GM10248 (cell line): ENCODE results near the gene NPHS1.

Experiments used
- CTCF ChIA-PET: fragments of 300-600 bp; sonication (Branson Sonifier 250); formaldehyde crosslinking; extraction: SDS; loops from one replicate; lab custom pipeline; 2021; ENCODE audit warnings: antibody characterized with exemption; lab: Yijun Ruan, JAX
- POLR2A ChIA-PET: fragments of 350-650 bp; sonication (Branson Sonifier 250); formaldehyde crosslinking; extraction: SDS; loops from one replicate; lab custom pipeline; 2020; ENCODE audit warnings: antibody characterized with exemption; lab: Yijun Ruan, JAX
- DNase-seq: peaks from one replicate; pipeline ENCODE4 v3.0.0; 2012; ENCODE audit errors: extremely low spot score
- TF ChIP-seq, protein P1 (sequence below): IDR thresholded peaks from 2 replicates; pipeline ENCODE4 v1.5.1; 2012; ENCODE audit warnings: mild to moderate bottlenecking, low read depth; ENCODE audit errors: extremely low read depth, missing control alignments, control extremely low read depth

Gene NPHS1

DNA sequence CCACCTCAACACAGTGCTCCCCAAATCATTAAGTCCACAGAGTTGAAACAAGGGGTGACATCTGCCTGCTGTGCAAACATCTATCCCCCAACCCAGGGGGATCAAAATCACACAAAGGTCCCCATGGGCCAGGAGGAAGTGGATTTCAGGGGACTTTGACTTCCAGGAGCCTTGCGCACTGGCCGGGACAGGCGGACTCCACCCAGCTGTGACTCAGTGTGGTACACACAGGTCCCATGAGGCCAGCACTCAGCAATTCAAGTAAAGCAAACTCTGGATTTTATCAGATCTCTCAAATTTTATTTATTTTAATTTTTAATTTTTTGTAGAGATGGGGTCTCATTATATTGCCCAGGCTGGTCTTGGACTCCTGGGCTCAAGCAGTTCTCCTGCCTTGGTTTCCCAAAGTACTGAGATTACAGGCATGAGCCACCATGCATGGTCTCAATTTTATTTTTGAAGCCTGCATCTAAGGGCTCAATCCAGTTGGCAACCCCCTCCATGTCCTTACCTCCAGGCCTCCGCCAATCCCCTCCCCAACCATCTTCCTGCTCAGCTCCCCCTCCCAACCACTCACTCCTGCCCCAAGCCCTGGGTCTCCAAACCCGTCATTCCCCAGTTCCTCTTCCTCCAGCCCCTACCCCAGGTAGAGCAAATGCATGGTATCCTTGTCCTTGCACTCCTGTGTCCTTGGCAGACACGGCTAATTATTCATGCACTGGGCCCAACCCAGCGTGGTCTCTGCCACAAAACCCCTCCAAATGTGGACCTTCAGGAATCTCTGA is 58.7 kb downstream of the NPHS1 start:
- DNase-seq, result no peak
- ChIA-PET CTCF (no interaction called here), POLR2A (no interaction called here)
- TF ChIP-seq, protein P1, sequence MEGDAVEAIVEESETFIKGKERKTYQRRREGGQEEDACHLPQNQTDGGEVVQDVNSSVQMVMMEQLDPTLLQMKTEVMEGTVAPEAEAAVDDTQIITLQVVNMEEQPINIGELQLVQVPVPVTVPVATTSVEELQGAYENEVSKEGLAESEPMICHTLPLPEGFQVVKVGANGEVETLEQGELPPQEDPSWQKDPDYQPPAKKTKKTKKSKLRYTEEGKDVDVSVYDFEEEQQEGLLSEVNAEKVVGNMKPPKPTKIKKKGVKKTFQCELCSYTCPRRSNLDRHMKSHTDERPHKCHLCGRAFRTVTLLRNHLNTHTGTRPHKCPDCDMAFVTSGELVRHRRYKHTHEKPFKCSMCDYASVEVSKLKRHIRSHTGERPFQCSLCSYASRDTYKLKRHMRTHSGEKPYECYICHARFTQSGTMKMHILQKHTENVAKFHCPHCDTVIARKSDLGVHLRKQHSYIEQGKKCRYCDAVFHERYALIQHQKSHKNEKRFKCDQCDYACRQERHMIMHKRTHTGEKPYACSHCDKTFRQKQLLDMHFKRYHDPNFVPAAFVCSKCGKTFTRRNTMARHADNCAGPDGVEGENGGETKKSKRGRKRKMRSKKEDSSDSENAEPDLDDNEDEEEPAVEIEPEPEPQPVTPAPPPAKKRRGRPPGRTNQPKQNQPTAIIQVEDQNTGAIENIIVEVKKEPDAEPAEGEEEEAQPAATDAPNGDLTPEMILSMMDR, result no peak

DNA sequence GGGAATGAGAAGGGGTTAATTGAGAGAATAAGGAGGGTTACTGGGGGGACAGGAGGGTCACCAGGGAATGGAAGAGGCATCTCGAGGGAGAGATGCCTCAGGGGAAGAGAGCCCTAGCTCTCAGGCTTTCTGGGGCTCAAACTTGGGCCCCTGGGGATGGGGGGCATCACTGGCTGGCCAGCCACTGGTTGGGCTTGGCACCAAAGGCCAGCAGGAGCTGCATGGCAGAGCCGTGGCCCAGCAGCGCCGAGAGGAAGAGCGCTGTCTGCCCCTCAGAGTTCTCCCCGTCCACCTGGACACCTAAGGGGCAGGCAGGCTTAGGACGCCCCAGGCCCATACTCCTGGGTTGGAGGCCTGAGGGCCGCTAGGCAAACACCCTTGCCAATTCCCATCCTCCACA is 59.4 kb downstream of the NPHS1 start:
- no peak for DNase-seq
- TF ChIP-seq, protein P1, result no peak
- ChIA-PET POLR2A (no interaction called here), CTCF (no interaction called here)

DNA sequence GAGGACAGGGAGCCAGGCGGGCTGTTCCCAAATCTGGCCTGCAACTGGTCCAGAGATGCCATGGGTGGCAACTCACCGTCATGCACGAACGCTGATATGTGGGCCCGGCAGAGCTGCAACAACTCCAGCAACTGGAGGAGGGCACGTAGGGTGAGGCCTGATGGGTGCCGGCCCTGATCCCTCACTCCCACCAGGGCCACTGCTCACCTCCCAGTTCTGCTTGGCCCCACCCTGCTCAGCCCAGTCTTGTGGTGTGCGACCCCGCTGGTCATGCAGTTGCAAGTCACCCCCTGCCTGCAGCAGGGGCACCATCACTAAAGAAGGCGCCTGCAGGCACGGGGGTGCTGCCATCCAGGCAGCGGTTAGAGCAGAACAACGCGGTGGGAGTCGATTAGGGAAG is 60.0 kb downstream of the NPHS1 start:
- TF ChIP-seq, protein P1, result no peak
- CTCF ChIA-PET, result no interaction called here
- POLR2A ChIA-PET, result interaction anchor here (0.5 kb wide), 1 partner anchor 92 kb away, joined by 3 read pairs; no protein-coding TSS in a partner anchor
- DNase-seq, result no peak

DNA sequence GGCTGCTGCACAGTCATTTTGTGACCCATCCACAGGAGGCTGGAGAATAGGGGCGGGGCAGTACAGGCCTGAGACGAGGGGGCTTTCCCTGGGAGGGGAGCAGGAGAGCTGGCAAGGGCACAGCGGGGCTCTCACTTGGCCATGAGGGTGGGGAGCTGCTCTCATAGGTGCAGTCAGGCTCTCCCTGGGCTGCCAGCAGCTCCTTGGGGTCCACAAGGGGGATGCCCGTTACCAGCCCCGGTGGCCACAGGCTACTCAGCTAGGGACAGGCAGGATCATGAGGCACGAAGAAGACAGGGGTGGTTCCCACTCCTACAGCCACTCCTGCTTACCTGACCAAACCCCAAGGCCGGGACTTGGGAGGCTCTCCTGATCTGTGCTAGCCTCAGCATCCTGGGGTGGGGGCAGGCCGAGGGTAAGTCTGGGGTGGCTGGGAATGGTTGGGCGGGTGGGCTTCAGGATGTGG is 60.5 kb downstream of the NPHS1 start:
- ChIA-PET POLR2A (interaction anchor here (0.5 kb wide), 1 partner anchor 93 kb away, joined by 3 read pairs; no protein-coding TSS in a partner anchor), CTCF (interaction anchor here (1.7 kb wide), 1 partner anchor 98 kb away, joined by 4 read pairs; no protein-coding TSS in a partner anchor)
- DNase-seq, result no peak
- TF ChIP-seq, protein P1, result no peak

DNA sequence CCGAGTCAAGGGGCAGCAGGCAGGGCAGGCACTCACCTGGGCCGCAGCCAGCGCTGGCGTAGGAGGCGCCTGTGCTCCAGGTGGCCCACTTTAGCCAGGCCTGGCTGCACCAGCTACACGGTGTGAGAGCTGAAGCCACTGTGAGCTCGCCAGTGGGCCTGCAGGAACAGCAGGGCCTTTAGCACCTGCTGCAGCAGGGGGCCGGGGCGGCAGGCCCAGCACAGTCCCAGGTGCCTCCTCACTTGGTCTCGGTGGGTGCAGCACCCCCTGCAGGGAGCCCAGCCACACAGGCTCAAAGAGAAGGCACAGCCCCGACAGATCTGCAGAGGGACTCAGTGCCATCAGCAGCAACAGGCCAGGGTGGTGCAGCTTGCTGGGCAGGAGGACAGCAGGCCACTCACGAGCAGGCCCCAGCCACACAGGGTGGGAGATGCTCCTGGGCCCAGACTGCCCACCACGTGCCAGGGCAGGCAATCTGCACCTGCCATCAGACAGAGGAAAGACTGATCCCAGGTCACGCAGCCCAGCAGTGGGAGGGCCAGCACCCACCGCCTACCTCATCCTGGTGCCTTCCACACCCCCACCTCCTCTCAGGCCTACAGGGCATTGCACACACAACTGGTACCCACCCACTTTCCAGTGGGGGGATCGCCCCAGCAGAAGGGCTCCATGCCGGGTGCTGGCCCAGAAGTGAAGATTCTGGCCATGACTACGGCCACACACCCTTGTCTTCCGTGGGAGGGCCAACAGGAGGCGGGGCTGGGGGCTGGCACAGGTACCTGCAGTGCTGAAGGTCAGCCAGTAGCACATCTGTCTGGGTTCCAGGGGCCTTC is 61.1 kb downstream of the NPHS1 start:
- POLR2A ChIA-PET, result no interaction called here
- TF ChIP-seq, protein P1, result peak; percentile 29
- CTCF ChIA-PET, result interaction anchor here (1.7 kb wide), 1 partner anchor 97 kb away, joined by 4 read pairs; no protein-coding TSS in a partner anchor
- no peak for DNase-seq

DNA sequence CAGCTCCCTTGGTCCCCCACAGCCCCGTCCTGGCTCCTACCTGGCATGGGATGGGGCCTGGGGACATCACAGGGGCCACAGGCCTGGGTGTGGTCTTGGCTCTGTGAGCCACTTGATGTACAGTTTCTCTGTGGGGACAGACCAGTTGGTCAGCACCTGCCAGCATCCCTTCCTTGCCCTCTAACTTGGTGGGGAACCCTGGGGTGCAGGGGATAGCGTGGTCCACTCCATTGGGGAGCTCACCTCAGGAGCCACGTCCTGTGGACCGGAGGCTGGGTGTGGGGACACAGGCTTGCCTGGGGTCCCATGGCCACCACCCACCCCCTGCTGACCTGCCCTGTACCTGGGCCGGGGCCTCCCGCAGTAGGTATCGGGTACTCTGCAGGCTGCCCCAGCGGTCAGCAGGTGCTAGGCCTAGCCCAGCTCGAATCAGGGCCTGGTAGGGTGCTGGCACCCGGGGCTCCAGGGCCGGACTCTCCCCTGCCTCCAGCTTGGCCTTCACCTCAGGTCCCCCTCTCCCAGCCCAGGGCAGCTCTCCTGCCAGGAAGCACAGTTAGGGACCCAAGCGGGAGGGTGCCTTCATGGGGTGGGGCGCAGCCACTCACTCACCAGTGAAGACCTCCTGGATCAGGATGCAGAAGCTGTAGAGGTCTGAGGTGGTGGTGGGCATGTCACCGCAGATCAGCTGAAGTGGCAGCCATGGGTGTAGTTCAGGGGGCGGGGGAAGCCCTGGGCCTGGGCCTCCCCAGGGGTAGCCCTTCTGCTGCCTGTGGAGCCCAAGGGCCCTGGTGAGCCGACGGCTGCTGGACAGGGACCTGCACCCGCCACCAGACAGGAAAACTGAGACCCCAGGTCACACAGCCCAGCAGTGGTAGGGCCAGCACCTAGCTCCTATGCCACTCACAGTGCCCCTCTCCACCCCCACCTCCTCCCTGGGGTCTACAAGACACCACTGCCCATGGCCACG is 62.0 kb downstream of the NPHS1 start:
- TF ChIP-seq, protein P1, result no peak
- ChIA-PET CTCF (interaction anchor here (0.7 to 1.7 kb wide), 5 partner anchors 11 to 141 kb away, joined by 3 to 4 read pairs (median 3); no protein-coding TSS in a partner anchor), POLR2A (interaction anchor here (0.5 kb wide), 1 partner anchor 108 kb away, joined by 4 read pairs; no protein-coding TSS in a partner anchor)
- DNase-seq, result no peak
